ENCODE measurements around the gene TXNDC2. TPM values are rescaled to one million over a fixed set of nuclear protein-coding genes. Genes with fewer than 3 reads are reported as not detected.

Gene TXNDC2
- total and polyA plus RNA-seq, 9 of the 15 experiments (the other 6 are each of a cell fraction or from before 2014, with no cell fraction given): 1.2 to 4.9 (median 2.3) TPM

GRCh38 chr18:9886005-9886348, 204 bp downstream of the TXNDC2 start (continued):
- TF ChIP-seq MLLT1 (IDR thresholded peaks at IDR 0.05): peak in 1 of 2 experiments; percentile 20; a peak in 1 of 4 replicates
- TF ChIP-seq MCM3 (IDR thresholded peaks at IDR 0.05): no peak
- no peak for TF ChIP-seq DACH1 (IDR thresholded peaks at IDR 0.05; ENCODE audit: partially characterized antibody)
- no peak for TF ChIP-seq USF1 (CRISPR knock-in tag; IDR thresholded peaks at IDR 0.05)
- no peak for TF ChIP-seq NBN (IDR thresholded peaks at IDR 0.05; ENCODE audit: low read depth)
- no peak for TF ChIP-seq POU5F1 (IDR thresholded peaks at IDR 0.05; ENCODE audit: borderline replicate concordance, low read depth, low read length, partially characterized antibody)
- TF ChIP-seq MYNN (IDR thresholded peaks at IDR 0.05): no peak
- TF ChIP-seq MYNN (CRISPR knock-in tag; IDR thresholded peaks at IDR 0.05): no peak
- TF ChIP-seq HEY1 (CRISPR knock-in tag; IDR thresholded peaks at IDR 0.05; ENCODE audit: borderline replicate concordance): no peak
- TF ChIP-seq HMG20B (CRISPR knock-in tag; IDR thresholded peaks at IDR 0.05): no peak
- TF ChIP-seq CBX2 (IDR thresholded peaks at IDR 0.05; ENCODE audit: insufficient read depth, low read length, poor library complexity, severe bottlenecking): no peak
- TF ChIP-seq KDM1A (IDR thresholded peaks at IDR 0.05): no peak
- no peak for TF ChIP-seq HOMEZ (CRISPR knock-in tag; IDR thresholded peaks at IDR 0.05)
- TF ChIP-seq HBP1 (CRISPR knock-in tag; IDR thresholded peaks at IDR 0.05): no peak
- no peak for TF ChIP-seq ZFP36 (IDR thresholded peaks at IDR 0.05; ENCODE audit: low read depth, low read length, partially characterized antibody)

All from K562 (cell line).